ENCODE results near the gene UCN2.

DNA sequence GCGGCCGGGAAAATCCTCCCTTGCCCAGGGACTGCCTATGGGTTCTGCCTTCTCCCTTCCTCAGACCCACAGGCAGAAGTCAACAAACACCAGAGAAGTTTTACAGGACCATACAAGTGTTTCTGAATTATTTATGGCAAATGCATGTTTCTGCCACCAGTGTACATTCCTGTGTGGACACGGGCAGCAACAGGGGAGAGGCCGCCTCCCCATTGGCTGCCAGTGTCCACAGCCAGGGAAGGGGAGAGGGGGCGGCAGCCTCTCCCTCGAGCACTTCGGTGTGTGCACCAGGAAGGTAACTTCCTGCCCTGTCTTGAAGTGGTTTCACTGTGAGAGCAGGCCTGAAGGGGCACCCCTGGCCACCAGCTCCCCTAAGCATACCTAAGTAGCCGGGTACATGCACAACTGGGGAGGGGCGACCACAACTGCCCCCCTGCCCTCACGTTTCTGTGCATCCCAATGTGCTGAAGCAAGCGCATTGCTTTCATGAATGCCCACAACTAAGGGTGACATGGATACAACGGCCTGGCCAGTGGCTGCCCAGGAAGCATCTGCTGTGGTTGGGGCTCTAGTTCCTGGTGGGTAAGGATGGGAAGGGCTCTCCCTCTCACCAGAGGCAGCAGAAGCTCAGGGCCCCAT lies 44.8 kb downstream of the UCN2 start:
- TF ChIP-seq, protein P1, sequence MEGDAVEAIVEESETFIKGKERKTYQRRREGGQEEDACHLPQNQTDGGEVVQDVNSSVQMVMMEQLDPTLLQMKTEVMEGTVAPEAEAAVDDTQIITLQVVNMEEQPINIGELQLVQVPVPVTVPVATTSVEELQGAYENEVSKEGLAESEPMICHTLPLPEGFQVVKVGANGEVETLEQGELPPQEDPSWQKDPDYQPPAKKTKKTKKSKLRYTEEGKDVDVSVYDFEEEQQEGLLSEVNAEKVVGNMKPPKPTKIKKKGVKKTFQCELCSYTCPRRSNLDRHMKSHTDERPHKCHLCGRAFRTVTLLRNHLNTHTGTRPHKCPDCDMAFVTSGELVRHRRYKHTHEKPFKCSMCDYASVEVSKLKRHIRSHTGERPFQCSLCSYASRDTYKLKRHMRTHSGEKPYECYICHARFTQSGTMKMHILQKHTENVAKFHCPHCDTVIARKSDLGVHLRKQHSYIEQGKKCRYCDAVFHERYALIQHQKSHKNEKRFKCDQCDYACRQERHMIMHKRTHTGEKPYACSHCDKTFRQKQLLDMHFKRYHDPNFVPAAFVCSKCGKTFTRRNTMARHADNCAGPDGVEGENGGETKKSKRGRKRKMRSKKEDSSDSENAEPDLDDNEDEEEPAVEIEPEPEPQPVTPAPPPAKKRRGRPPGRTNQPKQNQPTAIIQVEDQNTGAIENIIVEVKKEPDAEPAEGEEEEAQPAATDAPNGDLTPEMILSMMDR (IDR thresholded peaks at IDR 0.05): no peak
- no peak for TF ChIP-seq POLR2A (IDR thresholded peaks at IDR 0.05)

Data from uterus (tissue), 2 donors.